NK-92 (cell line): ENCODE measurements around the gene NUDCD3.

Source experiments
- DNase-seq: peaks from one replicate; lab custom pipeline; 2025; ENCODE audit not compliant: unreplicated experiment; lab: John Stamatoyannopoulos, UW

NUDCD3 gene

DNA sequence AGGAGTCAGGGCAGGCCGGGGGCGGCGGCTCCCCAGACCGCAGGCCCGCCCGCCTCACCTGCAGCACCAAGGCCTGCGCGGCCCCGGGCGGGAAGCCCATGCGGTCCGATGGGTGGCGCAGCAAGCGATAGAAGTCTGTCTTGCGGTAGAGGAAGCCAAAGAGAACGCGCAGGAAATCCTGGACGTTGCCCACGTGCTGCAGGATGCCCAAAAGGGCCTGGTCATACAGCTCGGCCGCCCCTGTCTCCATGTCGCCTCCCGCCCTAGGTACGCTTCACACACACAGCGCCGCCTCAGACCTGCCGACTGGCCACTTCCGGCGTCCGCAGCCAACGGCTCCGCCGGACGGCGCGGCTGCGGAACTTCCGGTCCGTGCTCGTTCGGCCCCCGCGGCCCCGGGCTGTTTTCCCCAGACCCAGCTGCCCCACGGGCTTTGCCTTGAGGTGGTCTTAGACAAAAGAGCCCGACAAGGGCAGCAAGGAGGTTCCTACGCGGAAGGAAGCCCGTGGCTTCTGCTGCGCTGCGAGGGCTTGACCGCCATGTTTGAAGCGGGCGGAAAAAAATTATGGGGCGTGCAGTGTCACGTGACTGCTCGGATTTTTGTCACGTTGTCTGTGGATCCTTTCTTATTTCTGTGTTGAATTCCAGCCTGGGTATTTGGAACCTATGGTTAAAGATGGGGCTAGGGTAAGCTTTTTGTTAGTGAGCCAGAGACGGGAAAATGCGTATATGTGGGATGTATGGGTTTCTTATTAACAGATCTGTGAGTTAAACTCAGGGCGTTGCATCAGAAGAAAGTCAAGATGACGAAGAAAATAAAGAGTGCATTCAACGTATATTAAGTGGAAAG lies at the start of gene NUDCD3:
TSS of gene NUDCD3 (minus strand) at position 308 of the 850 bp plus-strand sequence. CDS start at position 250, 58 bp downstream.
- DNase-seq: peak; percentile 31

GRCh38 chr7:44539669-44540506 lies 49.4 kb upstream of the NUDCD3 start:
- DNase-seq: no peak

GRCh38 chr7:44538798-44539668 lies 48.6 kb upstream of the NUDCD3 start:
- DNase-seq: no peak

- no peak for DNase-seq
Observed at GRCh38 chr7:44538093-44538797, 47.8 kb upstream of the NUDCD3 start.

DNA sequence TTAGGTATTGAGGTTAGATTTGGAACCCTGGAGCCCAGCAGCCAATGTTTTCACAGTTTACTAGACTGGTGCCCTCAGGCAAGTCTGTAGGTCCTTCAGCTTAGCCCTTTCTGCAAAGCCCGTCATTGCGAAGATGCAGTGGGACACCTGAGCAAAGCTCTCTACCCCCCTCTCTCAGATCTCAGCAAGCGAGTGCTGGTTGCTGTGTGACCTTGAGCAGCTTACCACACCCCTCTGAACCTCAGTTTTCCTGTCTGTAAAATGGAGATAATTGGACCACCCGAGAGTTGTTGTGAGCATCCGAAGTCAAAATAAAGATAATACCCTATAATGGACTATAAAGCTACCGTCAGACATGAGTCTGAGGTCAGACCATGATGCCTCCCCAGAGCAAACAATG lies 47.0 kb upstream of the NUDCD3 start:
- no peak for DNase-seq

DNA sequence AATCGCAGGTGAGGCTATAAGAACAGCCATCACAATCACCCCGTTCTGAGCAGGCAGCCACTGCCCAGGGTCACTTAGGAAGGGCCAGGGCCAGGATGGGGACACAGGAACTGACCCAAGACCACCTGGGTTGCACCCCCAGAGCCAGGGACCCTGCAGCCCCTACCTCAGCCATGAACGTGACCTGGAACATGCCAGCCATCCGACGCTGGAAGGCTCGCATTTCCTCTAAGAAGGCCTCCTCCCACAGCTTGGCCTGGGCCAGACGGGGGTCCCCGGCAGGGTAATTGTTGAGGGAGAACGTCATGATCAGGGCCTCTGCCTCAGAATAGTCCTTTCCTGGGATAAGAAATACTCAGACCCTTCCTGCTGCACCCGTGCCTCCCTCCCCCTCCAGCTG lies 45.6 kb upstream of the NUDCD3 start:
- DNase-seq: no peak

DNA sequence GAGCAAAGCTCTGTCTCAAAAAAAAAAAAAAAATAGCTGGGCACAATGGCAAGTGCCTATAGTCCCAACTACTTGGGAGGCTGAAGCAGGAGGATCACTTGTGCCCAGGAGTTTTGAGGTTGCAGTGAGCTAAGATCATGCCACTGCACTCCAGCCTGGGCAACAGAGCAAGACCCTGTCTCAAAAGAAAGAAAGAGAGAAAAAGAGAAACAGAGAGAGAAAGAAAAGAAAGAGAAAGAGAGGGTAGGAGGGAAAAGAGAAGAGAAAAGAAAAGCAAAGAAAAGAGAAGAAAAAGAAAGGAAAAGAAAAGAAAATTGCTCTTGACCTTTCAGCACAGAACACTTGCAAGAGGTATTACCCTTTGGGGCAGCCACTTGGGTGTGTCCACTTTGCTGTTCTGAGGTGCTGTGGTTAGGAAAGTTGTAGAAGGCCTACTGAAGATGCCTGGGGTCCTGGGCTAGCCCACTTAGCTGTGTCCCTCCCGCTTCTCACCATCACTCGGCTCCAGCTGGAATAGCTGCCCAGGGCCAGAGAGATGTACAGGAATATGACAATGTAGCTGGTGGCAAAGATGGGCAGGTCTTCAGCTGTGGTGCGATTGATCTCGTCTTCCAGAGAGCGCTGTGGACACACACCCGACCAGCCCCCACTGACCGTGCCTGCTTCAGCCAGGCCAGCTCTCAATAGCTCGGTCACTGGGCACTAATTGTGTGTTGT lies 45.0 kb upstream of the NUDCD3 start:
- no peak for DNase-seq

- no peak for DNase-seq
Observed at GRCh38 chr7:44534501-44534900, 44.0 kb upstream of the NUDCD3 start.

- no peak for DNase-seq
Observed at GRCh38 chr7:44534087-44534486, 43.6 kb upstream of the NUDCD3 start.

- DNase-seq: no peak
Observed at GRCh38 chr7:44533301-44534055, 43.0 kb upstream of the NUDCD3 start.

DNA sequence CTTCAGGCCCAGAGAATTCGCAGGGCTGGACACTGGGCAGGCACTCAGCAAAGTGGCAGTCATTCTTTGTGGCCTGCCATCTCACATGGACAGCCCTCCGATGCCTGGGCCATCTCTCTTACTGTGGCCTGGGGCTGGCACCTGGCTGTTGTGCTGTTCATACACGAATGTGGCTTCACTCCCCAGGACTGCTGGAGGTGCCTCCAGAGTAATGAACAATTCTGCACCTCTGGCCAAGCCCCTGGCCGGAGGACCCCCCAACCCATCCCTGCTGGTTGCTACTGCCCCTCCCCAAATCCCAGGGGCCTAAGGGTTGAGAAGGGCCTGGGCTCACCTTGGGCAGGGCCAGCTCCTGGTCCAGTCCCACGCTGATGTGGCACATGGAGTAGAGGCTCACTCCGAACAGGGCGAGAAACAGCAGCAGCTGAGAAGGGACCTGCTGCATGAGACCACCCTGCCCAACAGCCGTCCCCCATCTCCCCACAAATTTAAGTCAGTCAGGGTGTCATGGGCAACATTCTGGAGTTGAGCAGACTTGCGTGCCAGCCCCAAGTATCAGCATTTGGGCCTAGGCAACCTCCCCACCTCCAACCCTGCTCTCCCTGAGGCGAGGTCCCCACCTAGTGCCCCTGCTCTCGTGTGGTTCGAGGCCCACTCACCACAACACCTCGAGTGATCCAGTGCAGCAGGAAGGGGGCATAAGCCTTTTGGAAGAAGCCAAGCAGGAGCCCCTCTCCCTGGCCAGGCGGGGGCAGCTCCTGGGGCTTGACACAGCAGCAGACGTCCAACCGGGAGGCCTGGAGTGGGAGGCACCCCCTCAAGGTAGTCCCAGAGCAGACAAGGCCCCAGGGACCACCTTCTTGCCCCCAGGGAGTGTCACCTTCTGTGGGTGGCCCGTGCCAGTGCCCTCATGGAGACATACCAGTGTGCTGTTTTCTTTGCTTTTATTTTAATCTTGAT lies 41.2 kb upstream of the NUDCD3 start:
- DNase-seq: no peak

DNA sequence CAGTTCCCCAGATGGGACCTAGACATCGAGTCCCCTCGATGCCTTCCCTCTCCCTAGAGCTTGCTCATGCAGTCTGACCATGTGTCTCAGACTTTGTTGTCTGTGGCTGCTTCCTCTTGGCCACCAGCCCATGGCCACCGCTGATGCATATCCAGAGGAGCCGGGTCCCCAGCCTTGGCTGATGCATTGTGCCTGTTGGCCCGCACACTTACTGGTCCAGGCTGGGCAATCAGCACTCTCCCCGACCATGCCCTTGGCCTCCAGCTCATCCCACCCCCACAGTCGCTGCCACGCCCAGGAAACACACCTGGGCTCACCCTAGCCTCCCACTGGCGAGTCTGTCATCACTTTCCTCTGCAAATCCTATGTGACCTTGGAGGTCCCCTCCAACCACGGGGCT lies 40.5 kb upstream of the NUDCD3 start:
- no peak for DNase-seq

DNA sequence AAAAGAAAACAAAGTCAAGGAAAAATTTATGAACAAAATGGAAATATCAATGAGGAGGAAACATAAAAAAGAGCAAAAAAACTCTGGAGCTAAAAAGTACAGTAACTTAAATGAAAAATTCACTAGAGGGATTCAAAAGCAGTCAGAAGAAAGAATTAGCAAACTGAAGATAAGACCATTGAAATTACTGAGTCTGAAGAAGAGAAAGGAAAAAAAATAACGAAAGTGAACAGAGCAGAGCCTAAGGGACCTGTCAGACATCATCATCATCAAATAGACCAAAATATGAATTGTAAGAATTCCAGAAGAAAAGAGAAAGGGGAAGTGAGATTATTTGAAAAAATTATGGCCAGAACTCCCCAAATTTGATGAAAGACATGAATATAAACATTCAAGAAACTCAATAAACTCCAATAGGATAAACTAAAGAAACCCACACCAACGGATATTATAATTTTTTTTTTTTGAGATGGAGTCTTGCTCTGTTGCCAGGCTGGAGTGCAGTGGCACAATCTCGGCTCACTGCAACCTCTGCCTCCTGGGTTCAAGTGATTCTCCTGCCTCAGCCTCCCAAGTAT lies 34.4 kb upstream of the NUDCD3 start:
- DNase-seq: no peak

GRCh38 chr7:44522315-44522714 lies 31.9 kb upstream of the NUDCD3 start:
- DNase-seq: no peak

- no peak for DNase-seq
Observed at GRCh38 chr7:44521347-44522095, 31.1 kb upstream of the NUDCD3 start.

DNA sequence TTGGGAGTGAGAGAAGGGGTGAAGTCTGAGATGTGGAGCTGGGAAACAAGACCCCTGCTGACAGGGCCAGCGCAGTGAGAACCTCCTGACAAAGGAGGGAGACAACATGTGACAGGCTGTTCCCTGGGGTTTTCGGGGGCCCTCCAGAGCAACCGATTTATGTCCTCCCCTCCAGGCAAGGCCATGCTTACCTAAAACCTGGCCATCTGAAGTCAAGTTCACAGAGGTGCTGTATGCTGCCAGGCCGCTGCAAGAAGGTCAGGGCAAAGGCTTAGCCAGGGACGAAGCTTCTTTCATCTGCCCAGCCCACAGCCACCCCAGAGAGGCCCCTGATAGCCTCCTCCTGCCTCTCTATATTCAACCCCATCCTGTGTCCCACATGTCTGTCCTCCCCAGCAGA lies 30.1 kb upstream of the NUDCD3 start:
- DNase-seq: no peak

- DNase-seq: no peak
Observed at GRCh38 chr7:44519546-44519945, 29.1 kb upstream of the NUDCD3 start.
